Stomach (tissue), 9 donors: Measurements from ENCODE around the gene RHBDF1. TPM values are rescaled to one million over a fixed set of nuclear protein-coding genes. Genes with fewer than 3 reads are reported as not detected.

Experiments used
- DNase-seq, 2 donors: peaks; one replicate each; pipeline versions ENCODE4 v3.0.0 to v3.0.0-alpha.2; 2013 to 2019
- H3K27ac ChIP-seq, 5 donors: fragments of 200-600 bp in 4 of 5; sonication (generic) in 4 of 5; one replicate each; pipeline ENCODE4 v1.5.1; 2013 to 2019; ENCODE audit warnings: mild to moderate bottlenecking in 1 of 5, moderate library complexity in 1 of 5
- H3K27me3 ChIP-seq, 3 donors: fragments of 200-600 bp; sonication (generic); one replicate each; pipeline ENCODE4 v1.5.1; 2017 to 2019; ENCODE audit warnings: mixed run types in 1 of 3
- H3K36me3 ChIP-seq, 4 donors: fragments of 200-600 bp; sonication (generic); 1 replicate in 3 of 4; 2 replicates in 1 of 4; pipeline ENCODE4 v1.5.1; 2016 to 2019
- H3K4me1 ChIP-seq, 4 donors: fragments of 200-600 bp; sonication (generic); one replicate each; pipeline ENCODE4 v1.5.1; 2016 to 2019
- H3K4me3 ChIP-seq, 4 donors: fragments of 200-600 bp; sonication (generic) in 3 of 4; one replicate each; pipeline ENCODE4 v1.5.1; 2016 to 2019; ENCODE audit warnings: mild to moderate bottlenecking in 1 of 4
- H3K9me3 ChIP-seq, 4 donors: fragments of 200-600 bp; sonication (generic); one replicate each; pipeline ENCODE4 v1.5.1; 2016 to 2019
- CTCF ChIP-seq, 7 experiments: fragments of 450-650 bp in 4 of 7; fragments of 200-600 bp in 3 of 7; sonication (generic) in 3 of 7; IDR thresholded peaks; one replicate each; pipeline ENCODE4 v1.5.1; 2016 to 2019; ENCODE audit warnings: antibody characterized with exemption in 7 of 7, control low read depth in 2 of 7, mild to moderate bottlenecking in 1 of 7
- EP300 ChIP-seq: sonication (generic); formaldehyde crosslinking; IDR thresholded peaks from one replicate; pipeline ENCODE4 v1.6.1; 2017; ENCODE audit warnings: antibody characterized with exemption
- POLR2A ChIP-seq, 4 donors: fragments of 450-650 bp; IDR thresholded peaks; one replicate each; pipeline ENCODE4 v1.6.1; 2016; ENCODE audit warnings: antibody characterized with exemption in 4 of 4, control low read depth in 2 of 4, mild to moderate bottlenecking in 1 of 4, moderate library complexity in 1 of 4
- POLR2AphosphoS5 ChIP-seq, 3 donors: sonication (generic); formaldehyde crosslinking; IDR thresholded peaks; one replicate each; pipeline ENCODE4 v1.6.1; 2016; ENCODE audit warnings: antibody characterized with exemption in 3 of 3
- WGBS, 5 donors: extraction: QIAGEN DNeasy Blood & Tissue Kit in 3 of 5; methylation state at CpG; one replicate each; pipeline versions ENCODE4 v1.1.5 to v1.1.7; 2013 to 2018; 5-methylcytosine and 5-hydroxymethylcytosine counted together
- intact Hi-C: fragments of 100-400 bp; cut with DNase I; formaldehyde crosslinking; loops from one replicate; pipeline ENCODE4 v1.15.1; 2023; ENCODE audit warnings: low total_unique reads
- polyA plus RNA-seq, 3 donors: library from polyadenylated mRNA; stranded (reverse); fragments of 200-250 nt; gene quantifications; one replicate each; pipeline ENCODE4 v1.2.3, GENCODE V29; 2013
- total RNA-seq, 5 donors: library from RNA; depleted of rRNA; stranded (reverse); fragments of >200 nt; gene quantifications; one replicate each; pipeline versions ENCODE4 v1.1.0 to v1.2.3, GENCODE V29; 2014 to 2016
- donor health status: healthy with polysubstance abuse.
- donor health status: Bipolar disorder and iron deficiency.
- donor health status: healthy.

Gene RHBDF1
- total and polyA plus RNA-seq, 8 donors: 10.2 to 185 (median 28.9) TPM

DNA sequence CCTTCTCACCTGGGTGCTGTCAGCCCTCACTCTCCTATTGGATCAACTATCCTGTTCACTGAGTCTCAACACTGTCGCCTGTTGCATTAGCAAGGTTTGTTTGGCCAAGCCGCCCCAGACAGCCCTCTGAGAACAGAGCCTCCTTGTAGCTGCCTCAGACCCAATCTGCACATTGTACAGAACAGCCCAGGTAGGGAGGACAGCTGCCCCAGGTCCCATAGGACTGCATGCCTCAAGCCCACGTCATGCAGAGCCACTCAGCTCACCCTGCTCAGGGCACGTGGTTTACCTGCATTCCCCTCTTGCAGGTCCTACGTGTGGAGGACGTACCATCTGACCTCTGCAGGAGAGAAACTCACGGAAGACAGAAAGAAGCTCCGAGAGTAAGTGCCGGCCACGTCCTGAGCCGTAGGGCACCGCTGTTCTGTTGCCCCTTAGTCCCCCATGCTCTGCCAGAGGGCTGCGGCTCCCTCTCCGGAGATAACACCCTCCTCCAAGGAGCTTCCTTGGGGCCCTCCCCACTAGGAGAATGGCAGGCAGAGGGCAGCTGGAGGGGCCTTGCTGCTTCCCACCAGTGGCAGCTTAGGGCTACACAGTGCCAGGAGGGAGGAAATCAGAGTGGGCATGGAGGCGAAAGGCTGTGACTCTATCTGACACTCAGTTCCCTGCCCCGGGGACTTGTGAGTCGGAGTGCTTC lies 16.1 kb downstream of the RHBDF1 start:
- no peak overlapping the region for H3K4me3 ChIP-seq
- intact Hi-C loops: no loop called here
- TF ChIP-seq EP300 (no peak), CTCF (IDR thresholded peaks at IDR 0.05) (no peak), POLR2A (IDR thresholded peaks at IDR 0.05) (no peak), POLR2AphosphoS5 (IDR thresholded peaks at IDR 0.05) (no peak)
- peaks cover 48 to 63% (median 61%) of the 10 kb centered on the region in 4 donors for H3K36me3 ChIP-seq
- 87 to 94% (median 89%) methylated on average over 17 of the region's 17 CpGs for WGBS, 5 donors
- no peak overlapping the region for H3K27ac ChIP-seq
- peaks cover 11 to 33% (median 23%) of the 10 kb centered on the region in 4 donors for H3K4me1 ChIP-seq
- no peak for DNase-seq
- no peaks in the 10 kb centered on the region for H3K27me3 ChIP-seq
- H3K9me3 ChIP-seq: no peaks in the 10 kb centered on the region

DNA sequence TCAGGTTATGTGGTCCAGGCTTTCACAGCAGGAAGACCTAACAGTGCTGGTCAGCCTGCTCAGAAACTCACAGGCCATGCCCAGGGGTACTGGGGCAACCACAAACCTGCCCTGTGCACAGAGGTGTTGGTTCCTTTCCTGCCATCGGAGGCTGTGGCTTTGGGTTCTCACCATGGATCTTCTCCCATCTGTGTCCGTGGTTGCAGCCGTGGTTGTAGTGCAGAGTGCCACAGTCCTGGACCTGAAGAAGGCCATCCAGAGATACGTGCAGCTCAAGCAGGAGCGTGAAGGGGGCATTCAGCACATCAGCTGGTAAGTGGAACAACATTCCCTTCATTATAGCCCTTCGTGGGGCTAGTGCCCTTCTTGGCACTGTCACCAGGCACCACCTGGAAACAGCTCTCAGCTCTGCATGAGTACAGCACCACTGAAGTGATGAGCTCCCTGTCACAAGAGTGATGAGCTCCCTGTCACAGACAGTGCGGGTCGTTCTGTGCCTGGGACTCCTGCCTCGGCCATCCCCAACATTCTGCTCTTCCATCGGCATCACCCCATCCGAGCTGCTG lies 16.8 kb downstream of the RHBDF1 start:
- WGBS, 5 donors: 82 to 94% (median 92%) methylated on average over 11 of the region's 11 CpGs
- Histone ChIP-seq H3K4me1 (peaks cover 13 to 40% (median 25%) of the 10 kb centered on the region in 4 donors), H3K36me3 (peaks cover 41 to 62% (median 58%) of the 10 kb centered on the region in 4 donors)

GRCh38 chr16:54237-54581 lies 18.2 kb downstream of the RHBDF1 start:
- Histone ChIP-seq H3K4me3 (peak overlapping the region; percentile 79 to 96 (median 83)), H3K27ac (peak overlapping the region in 4 of 5 donors; percentile 76 to 88 (median 86)), H3K9me3 (no peaks in the 10 kb centered on the region), H3K36me3 (peaks cover 34 to 61% (median 54%) of the 10 kb centered on the region in 4 donors), H3K27me3 (no peaks in the 10 kb centered on the region), H3K4me1 (peaks cover 13 to 48% (median 25%) of the 10 kb centered on the region in 4 donors)
- TF ChIP-seq EP300 (no peak), CTCF (IDR thresholded peaks at IDR 0.05) (no peak), POLR2AphosphoS5 (IDR thresholded peaks at IDR 0.05) (no peak)
- intact Hi-C loops: no loop called here
- 34 to 49% (median 42%) methylated on average over 12 of the region's 12 CpGs for WGBS, 5 donors
- no peak for DNase-seq

More for the DNA sequence above, 16.8 kb downstream of the RHBDF1 start:
- Histone ChIP-seq H3K9me3 (no peaks in the 10 kb centered on the region), H3K4me3 (no peak overlapping the region), H3K27me3 (no peaks in the 10 kb centered on the region), H3K27ac (no peak overlapping the region)
- DNase-seq: peak in 1 of 2 donors; percentile 3
- TF ChIP-seq POLR2A (IDR thresholded peaks at IDR 0.05): no peak
- TF ChIP-seq EP300: no peak
- TF ChIP-seq POLR2AphosphoS5 (IDR thresholded peaks at IDR 0.05): no peak
- no peak for TF ChIP-seq CTCF (IDR thresholded peaks at IDR 0.05)
- intact Hi-C loops: no loop called here

- peak within 1 kb of the TSS; percentile 73 to 88 (median 83) for H3K27ac ChIP-seq
- no peak for TF ChIP-seq POLR2A (IDR thresholded peaks at IDR 0.05)
- TF ChIP-seq POLR2AphosphoS5 (IDR thresholded peaks at IDR 0.05): peak; percentile 53 to 83 (median 76)
- 0 to 1% (median 0%) methylated on average over 66 to 91 of the region's 91 CpGs for WGBS, 5 donors
- H3K4me3 ChIP-seq: peak within 1 kb of the TSS; percentile 79 to 96 (median 83)
- intact Hi-C loops: no loop called here
- H3K36me3 ChIP-seq: peaks cover 28 to 61% (median 54%) of the 10 kb centered on the region in 4 donors
- H3K27me3 ChIP-seq: no peaks in the 10 kb centered on the region
- H3K4me1 ChIP-seq: peaks cover 13 to 48% (median 25%) of the 10 kb centered on the region in 4 donors
- no peaks in the 10 kb centered on the region for H3K9me3 ChIP-seq
- peak; percentile 99 to 100 for DNase-seq
Measured at GRCh38 chr16:53346-54236, 18.8 kb downstream of the RHBDF1 start, which contains the start of the genes POLR3K and SNRNP25. POLR3K (minus strand) TSS chr16:53608; CDS start chr16:53586, 22 bp downstream. SNRNP25 (plus strand) TSS chr16:53828; CDS start chr16:54017, 189 bp downstream.
